Activated T-cell treated with anti-CD3 and anti-CD28 coated beads, Interleukin-2, amount 50 U/mL, for 24 hours (primary cell): ENCODE measurements around the gene NEUROD1.

ENCODE experiments used
- DNase-seq: peaks from one replicate; pipeline ENCODE4 v3.0.0-alpha.2; 2020
- H3K27ac Mint-ChIP-seq: 2 replicates; pipeline ENCODE4 v1.8.0; 2020; ENCODE audit warnings: mild to moderate bottlenecking, mixed read lengths
- H3K27me3 Mint-ChIP-seq: 2 replicates; pipeline ENCODE4 v1.8.0; 2020; ENCODE audit warnings: mixed read lengths
- H3K36me3 Mint-ChIP-seq: 2 replicates; pipeline ENCODE4 v1.8.0; 2020; ENCODE audit warnings: low read depth, mixed read lengths
- H3K4me1 Mint-ChIP-seq: 2 replicates; pipeline ENCODE4 v1.8.0; 2020; ENCODE audit warnings: low read depth, mixed read lengths
- H3K4me3 Mint-ChIP-seq: 2 replicates; pipeline ENCODE4 v1.8.0; 2020; ENCODE audit warnings: mild to moderate bottlenecking, moderate library complexity, mixed read lengths
- H3K9me3 Mint-ChIP-seq: 2 replicates; pipeline ENCODE4 v1.8.0; 2020; ENCODE audit warnings: mixed read lengths

Gene NEUROD1

DNA sequence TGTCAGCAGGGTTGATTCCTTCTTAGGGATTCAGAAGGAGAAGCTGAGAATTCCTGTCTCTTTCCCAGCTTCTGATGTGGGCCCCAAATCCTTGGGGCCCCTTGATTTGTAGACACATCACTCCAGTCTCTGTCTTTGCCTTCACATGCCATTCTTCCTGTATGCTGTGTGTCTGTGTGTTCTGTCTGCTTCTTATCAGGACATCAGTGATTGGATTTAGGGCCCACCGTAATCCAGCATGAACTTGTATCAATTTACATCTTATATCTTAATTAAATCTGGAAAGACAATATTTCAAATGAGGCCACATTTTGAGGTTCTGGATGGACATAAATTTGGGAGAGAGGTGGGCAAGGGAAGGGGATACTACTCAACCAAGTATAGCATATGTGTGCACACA is 9.7 kb downstream of the NEUROD1 start:
- Mint-ChIP-seq H3K27me3 (peaks cover 52% of the 10 kb centered on the region), H3K27ac (no peak overlapping the region), H3K9me3 (peaks cover 8% of the 10 kb centered on the region), H3K4me1 (peaks cover 11% of the 10 kb centered on the region), H3K36me3 (no peaks in the 10 kb centered on the region), H3K4me3 (no peak overlapping the region)
- no peak for DNase-seq

DNA sequence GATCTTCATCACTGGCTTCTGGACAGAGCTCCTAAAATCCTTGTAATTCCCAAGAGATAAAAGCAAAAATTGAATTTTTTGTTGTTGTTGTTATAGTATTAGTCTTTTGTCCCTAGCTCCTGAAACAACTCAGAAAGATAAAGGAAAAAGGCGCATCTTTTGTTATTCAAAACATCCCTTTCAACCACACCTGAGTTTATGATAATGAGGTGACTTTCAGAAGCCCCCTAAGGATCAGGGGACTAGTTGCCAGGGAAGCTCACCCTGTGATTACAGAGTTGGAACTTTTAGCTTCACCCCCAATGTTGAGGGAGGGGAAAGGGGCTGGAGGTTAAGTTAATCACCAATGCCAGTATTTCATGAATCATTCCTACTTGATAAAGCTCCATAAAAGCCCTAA is 13.1 kb downstream of the NEUROD1 start:
- Mint-ChIP-seq H3K4me3 (no peak overlapping the region), H3K36me3 (no peaks in the 10 kb centered on the region), H3K9me3 (peaks cover 9% of the 10 kb centered on the region), H3K27ac (no peak overlapping the region), H3K4me1 (peaks cover under 1% of the 10 kb centered on the region), H3K27me3 (peaks cover 37% of the 10 kb centered on the region)
- DNase-seq: no peak

DNA sequence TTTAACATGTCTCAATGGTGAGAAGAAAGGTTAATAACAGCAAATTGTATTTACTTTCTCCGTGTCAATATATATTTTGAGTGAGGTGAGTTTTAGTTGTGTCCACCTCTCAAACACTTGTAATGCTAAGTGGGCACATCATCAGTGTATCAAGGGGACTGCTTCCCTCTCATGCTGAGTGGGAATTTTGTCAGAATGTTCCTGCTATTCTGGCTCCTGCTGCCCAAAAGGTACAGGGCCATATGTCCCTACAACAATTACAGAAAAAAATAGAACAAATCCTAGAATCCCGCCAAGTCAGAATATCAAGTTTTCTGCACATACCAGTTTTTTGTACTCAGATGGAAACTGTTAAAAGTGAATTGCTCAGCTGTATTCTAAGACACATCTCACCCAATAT is 18.0 kb downstream of the NEUROD1 start:
- no peaks in the 10 kb centered on the region for H3K4me1 Mint-ChIP-seq
- H3K27me3 Mint-ChIP-seq: peaks cover 41% of the 10 kb centered on the region
- no peak for DNase-seq
- peaks cover 9% of the 10 kb centered on the region for H3K9me3 Mint-ChIP-seq
- no peak overlapping the region for H3K4me3 Mint-ChIP-seq
- no peaks in the 10 kb centered on the region for H3K36me3 Mint-ChIP-seq
- no peak overlapping the region for H3K27ac Mint-ChIP-seq

DNA sequence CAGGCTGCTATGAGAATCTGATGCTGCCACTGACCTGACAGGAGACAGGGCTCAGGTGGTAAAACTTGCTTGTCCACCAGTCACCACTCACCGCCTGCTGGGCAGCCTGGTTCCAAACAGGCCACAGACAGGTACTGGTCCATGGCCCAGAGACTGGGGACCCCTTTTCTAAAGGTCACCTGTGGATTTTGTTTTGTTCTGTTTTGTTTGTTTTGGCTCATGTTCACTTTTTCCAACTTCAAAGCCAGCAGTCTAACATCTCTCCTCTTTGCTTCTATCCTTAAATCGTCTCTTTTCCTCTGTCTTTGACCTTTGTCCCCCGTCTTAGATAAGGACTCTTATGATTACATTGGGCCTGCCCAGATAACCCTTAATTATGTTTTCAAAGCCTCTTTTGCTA is 20.1 kb downstream of the NEUROD1 start:
- H3K4me1 Mint-ChIP-seq: peaks cover 9% of the 10 kb centered on the region
- H3K36me3 Mint-ChIP-seq: no peaks in the 10 kb centered on the region
- no peak for DNase-seq
- peaks cover 45% of the 10 kb centered on the region for H3K27me3 Mint-ChIP-seq
- no peak overlapping the region for H3K4me3 Mint-ChIP-seq
- H3K27ac Mint-ChIP-seq: no peak overlapping the region
- no peaks in the 10 kb centered on the region for H3K9me3 Mint-ChIP-seq

DNA sequence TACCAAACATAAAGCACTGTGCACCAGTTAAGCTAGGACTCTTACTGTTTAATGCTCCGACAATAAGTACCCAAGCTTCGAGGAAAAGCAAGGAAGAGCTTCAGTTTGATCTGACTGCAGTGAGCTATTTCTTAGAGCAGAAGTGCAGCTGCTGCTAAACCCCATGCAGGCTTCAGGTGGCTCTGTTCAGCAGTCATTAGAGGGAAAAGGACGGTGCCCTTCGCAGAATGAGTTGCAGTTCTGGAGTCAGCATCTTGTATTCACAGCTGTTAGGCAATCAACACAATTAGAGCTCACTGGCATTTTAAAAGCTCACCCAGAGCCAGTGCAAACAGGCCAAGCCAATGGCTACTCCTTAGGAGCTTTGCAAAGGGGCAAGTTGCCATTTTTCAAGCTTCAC is 21.9 kb downstream of the NEUROD1 start:
- no peak overlapping the region for H3K4me3 Mint-ChIP-seq
- H3K27me3 Mint-ChIP-seq: peaks cover 53% of the 10 kb centered on the region
- peaks cover 9% of the 10 kb centered on the region for H3K4me1 Mint-ChIP-seq
- DNase-seq: no peak
- H3K27ac Mint-ChIP-seq: no peak overlapping the region
- no peaks in the 10 kb centered on the region for H3K9me3 Mint-ChIP-seq
- no peaks in the 10 kb centered on the region for H3K36me3 Mint-ChIP-seq

DNA sequence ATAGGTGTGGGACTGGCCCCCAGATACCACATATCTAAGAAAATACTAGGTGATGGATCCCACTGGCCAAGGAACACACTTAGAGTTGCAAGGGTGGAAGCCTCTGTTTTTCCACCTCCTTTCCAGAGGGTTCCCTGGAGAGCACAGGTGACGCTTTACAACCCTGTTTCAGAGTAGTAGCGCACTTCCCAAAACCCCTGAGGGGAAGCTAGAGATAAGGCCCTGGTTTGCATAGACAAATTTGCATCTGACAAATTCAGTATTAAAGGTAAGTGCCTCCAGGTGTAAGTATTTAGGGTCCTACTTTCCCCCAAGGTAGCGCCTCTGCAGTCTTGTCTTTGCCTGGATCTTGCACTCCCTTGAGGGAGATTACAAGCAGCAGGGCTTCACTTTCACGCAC is 22.9 kb downstream of the NEUROD1 start:
- peaks cover 9% of the 10 kb centered on the region for H3K4me1 Mint-ChIP-seq
- H3K9me3 Mint-ChIP-seq: no peaks in the 10 kb centered on the region
- H3K27me3 Mint-ChIP-seq: peaks cover 58% of the 10 kb centered on the region
- H3K36me3 Mint-ChIP-seq: no peaks in the 10 kb centered on the region
- peak overlapping the region; percentile 64 for H3K4me3 Mint-ChIP-seq
- H3K27ac Mint-ChIP-seq: no peak overlapping the region
- DNase-seq: no peak

DNA sequence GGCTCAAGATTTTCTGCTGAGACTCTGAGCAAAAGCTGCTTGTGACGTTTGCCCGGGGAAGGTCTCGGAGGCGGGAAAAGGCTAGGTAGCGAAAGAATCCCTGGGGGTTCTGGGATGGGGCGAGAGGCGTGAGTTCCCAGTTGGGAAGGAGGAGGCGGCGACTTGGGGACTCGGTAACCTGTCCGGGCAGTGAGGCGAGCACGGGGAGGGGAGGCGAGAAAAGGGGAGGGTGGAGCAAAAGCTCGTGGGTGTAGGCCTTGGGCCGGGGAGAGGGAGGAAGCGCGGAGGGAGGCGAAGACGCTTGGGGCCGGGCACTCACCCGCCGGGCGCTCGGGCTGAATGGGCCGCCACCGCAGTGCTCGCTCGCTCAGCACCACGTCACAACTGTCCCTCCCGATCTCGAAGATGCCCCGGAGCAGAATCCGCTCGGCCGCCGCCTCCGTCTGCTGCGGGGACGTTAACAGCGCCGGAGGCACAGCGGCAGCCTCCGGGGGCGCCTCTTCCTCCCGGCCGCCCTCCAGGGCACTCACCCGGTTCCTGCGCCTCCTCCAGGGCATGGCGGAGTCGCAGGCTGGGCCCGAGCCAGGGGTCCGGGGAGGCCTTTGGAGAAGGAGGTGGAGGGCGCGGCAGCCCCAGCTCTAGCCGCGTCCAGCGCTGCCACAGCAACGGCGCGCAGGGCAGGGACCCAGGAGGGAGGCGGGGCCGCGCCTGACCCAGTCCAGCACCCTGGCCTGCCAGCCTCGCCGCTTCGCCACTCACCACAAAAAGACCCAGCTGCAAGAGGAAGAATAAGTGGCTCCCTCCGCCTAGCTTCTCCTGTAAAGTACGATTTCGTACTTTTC is 23.6 kb downstream of the NEUROD1 start, which contains the start of gene CERKL:
CERKL (minus strand) TSS at position 656 of the 842 bp plus-strand sequence; CDS start at position 557, 99 bp downstream.
- peaks cover 9% of the 10 kb centered on the region for H3K4me1 Mint-ChIP-seq
- H3K36me3 Mint-ChIP-seq: no peaks in the 10 kb centered on the region
- no peaks in the 10 kb centered on the region for H3K9me3 Mint-ChIP-seq
- H3K27me3 Mint-ChIP-seq: peaks cover 61% of the 10 kb centered on the region
- H3K27ac Mint-ChIP-seq: no peak within 1 kb of the TSS
- DNase-seq: peak; percentile 41
- peak within 1 kb of the TSS; percentile 71 for H3K4me3 Mint-ChIP-seq

DNA sequence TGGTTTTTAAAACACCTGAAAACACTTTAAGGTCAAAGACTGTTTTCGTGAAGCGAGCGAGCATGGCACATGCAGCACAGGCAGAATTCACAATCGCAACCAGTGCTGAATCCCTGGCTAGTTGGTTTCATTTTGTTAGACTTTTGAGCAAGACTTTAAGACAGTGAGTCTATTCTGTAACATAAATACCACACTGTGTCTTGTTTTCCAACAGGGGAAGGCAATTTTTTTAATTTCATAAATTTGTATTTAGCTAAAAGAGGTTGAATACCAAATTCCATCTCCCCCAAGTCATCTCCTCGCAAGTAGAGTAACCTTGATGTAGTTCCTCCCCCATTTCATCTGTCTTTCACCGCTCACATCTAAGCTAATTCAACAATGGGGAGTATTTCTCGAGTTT is 24.8 kb downstream of the NEUROD1 start:
- Mint-ChIP-seq H3K4me1 (peaks cover 9% of the 10 kb centered on the region), H3K4me3 (no peak overlapping the region), H3K36me3 (no peaks in the 10 kb centered on the region), H3K27ac (no peak overlapping the region), H3K9me3 (no peaks in the 10 kb centered on the region), H3K27me3 (peaks cover 61% of the 10 kb centered on the region)
- DNase-seq: no peak

DNA sequence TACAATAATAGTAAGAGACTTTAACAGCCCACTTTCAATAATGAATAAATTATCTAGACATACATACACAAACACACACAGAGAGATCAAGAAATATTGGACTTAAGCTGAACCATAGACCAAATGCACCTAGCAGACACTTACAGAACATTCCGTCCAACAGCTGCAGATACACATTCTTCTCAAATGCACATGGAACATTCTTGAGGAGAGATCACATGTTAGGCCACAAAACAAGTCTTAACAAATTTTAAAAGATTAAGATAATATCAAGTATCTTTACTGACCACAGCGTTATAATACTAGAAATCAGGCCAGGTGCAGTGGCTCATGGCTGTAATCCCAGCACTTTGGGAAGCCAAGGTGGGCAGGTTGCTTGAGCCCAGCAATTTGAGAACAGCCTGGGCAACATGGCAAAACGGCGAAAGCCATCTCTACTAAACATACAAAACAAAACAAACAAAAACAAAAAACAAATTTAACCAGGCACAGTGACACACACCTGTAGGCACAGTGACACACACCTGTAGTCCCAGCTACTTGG is 30.8 kb downstream of the NEUROD1 start:
- DNase-seq: no peak
- H3K36me3 Mint-ChIP-seq: no peaks in the 10 kb centered on the region
- H3K4me1 Mint-ChIP-seq: no peaks in the 10 kb centered on the region
- peaks cover 35% of the 10 kb centered on the region for H3K27me3 Mint-ChIP-seq
- H3K9me3 Mint-ChIP-seq: no peaks in the 10 kb centered on the region
- H3K27ac Mint-ChIP-seq: no peak overlapping the region
- no peak overlapping the region for H3K4me3 Mint-ChIP-seq

DNA sequence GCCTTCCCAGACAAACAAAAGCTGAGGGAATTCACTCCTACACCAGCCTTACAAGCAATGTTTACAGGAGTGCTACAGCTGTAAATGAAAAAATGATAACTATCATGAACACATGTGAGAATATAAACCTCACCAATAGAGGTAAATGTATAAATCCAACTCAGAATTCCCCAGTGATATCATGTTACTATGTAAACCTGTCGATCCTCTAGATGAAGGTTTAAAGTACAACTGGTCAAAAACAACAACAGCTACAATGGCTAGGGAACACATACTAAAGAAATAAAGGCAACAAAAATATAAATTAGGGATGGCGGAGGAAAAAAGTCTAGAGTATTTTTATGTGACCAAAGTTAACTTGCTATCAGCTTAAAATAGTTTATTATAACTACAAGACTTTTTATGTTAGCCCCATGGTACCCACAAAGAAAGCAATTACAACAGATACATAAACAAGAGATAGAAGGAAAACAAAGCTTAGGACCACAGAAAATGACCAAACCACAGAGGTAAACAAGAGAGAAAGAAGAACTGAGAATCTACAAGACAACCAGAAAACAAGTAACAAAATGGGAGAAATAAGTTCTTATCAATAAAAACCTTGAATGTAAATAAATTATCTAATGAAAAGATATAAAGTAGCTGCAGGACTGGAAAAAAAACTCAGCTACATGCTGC is 31.7 kb downstream of the NEUROD1 start:
- Mint-ChIP-seq H3K27ac (no peak overlapping the region), H3K4me1 (no peaks in the 10 kb centered on the region), H3K27me3 (peaks cover 36% of the 10 kb centered on the region), H3K36me3 (no peaks in the 10 kb centered on the region), H3K4me3 (no peak overlapping the region), H3K9me3 (no peaks in the 10 kb centered on the region)
- DNase-seq: no peak

DNA sequence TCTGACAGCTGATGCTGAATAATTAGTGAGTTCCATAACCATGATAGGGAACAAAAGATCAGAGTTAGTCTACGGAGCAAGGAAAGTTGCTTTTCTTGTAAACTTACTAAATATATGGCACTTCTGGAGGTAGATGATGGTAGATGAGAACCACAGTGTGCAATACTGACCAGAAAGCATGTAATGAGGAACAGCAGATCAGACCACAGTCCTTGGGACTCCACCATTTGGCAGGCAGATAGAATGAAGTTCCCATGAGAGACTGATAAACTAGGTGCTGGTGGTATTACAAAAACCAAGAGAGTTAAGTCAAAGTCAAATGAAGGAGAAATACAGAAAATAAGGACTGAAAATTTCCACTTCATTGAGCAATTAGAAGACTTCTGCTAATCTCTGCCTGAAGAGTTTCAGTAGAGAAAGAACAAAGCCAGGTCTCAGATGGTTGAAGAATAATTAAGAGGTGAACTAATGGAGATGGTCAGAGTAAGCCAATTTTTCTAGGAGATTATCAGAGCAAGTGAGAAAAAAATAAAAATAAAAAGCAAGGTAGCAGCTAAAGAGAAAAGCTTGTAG is 33.8 kb downstream of the NEUROD1 start:
- Mint-ChIP-seq H3K27me3 (peaks cover 34% of the 10 kb centered on the region), H3K9me3 (no peaks in the 10 kb centered on the region), H3K4me1 (no peaks in the 10 kb centered on the region), H3K4me3 (no peak overlapping the region), H3K27ac (no peak overlapping the region), H3K36me3 (no peaks in the 10 kb centered on the region)
- no peak for DNase-seq

DNA sequence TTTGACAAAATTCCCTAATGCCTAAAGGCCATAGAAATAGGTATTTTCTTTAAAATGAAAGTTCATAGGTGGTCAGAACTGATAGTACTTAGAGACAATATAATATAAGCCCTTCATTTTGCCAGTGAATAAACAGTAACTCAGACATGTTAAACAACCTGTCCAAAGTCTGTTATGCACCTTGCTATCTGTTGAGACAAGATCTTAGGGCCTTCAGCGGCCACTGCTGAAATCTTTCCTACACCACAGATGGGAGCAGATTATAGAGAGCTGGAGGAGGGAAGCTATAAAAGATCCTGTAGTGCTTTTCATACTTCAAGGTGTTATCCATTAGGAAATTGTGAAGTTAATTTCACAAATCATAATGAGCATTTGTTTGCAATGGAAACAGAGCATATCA is 37.2 kb downstream of the NEUROD1 start:
- DNase-seq: no peak
- no peaks in the 10 kb centered on the region for H3K9me3 Mint-ChIP-seq
- no peaks in the 10 kb centered on the region for H3K4me1 Mint-ChIP-seq
- peaks cover 28% of the 10 kb centered on the region for H3K27me3 Mint-ChIP-seq
- no peak overlapping the region for H3K4me3 Mint-ChIP-seq
- H3K27ac Mint-ChIP-seq: no peak overlapping the region
- H3K36me3 Mint-ChIP-seq: no peaks in the 10 kb centered on the region

DNA sequence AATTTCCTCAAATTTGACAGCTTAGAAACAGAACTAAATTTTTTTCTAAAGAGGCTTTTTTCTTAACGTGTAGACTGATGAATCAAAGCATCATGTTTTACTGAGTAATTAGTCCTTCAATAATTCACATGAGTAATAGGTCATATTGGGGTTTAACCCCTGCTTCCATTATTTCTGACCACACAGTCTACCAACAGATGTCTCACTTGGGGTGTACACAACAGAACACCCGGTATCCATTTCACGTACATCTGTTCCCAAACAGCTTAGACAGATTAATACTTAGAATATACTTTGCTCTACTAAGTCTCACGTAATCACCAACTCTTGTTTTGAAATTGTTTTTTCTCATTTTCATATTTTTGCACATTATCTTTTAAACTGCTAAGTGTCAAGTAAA is 38.2 kb downstream of the NEUROD1 start:
- Mint-ChIP-seq H3K27me3 (peaks cover 24% of the 10 kb centered on the region), H3K9me3 (no peaks in the 10 kb centered on the region), H3K27ac (no peak overlapping the region)

DNA sequence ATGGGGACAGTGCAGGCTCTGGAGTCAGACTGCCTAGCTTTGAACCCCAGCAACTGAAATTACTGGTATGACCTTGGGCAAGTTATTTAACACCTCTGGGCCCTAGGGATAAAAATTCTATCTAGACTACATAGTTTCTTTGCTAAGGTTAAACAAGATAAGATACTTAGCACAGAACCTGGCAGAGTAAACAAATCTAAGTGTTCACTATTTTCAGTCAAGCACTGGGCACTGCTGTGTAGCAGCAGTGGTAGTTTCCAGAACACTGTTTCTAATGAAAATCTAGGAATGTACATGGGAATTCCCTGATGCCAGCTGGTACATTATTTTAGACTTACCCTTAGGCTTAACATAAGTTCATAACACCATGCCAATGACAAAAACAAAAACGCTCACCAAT is 40.6 kb downstream of the NEUROD1 start:
- H3K4me1 Mint-ChIP-seq: no peaks in the 10 kb centered on the region
- H3K4me3 Mint-ChIP-seq: no peak overlapping the region
- no peak overlapping the region for H3K27ac Mint-ChIP-seq
- peaks cover 11% of the 10 kb centered on the region for H3K27me3 Mint-ChIP-seq
- no peak for DNase-seq
- no peaks in the 10 kb centered on the region for H3K36me3 Mint-ChIP-seq
- no peaks in the 10 kb centered on the region for H3K9me3 Mint-ChIP-seq

More for the DNA sequence above, 38.2 kb downstream of the NEUROD1 start:
- H3K36me3 Mint-ChIP-seq: no peaks in the 10 kb centered on the region
- H3K4me3 Mint-ChIP-seq: no peak overlapping the region
- no peaks in the 10 kb centered on the region for H3K4me1 Mint-ChIP-seq
- no peak for DNase-seq
